Left lung (tissue), 10 donors: ENCODE measurements around the gene CDC25B. TPM values are rescaled to one million over a fixed set of nuclear protein-coding genes. Genes with fewer than 3 reads are reported as not detected.
A peak's percentile ranks its signal among the peaks of the same experiment; 100 is the strongest.

Experiments used
- ATAC-seq: fragments of 200-7000 bp; cut with Tn5 transposase; one replicate; pipeline ENCODE4 v1.9.1; 2020; ENCODE audit warnings: moderate library complexity
- DNase-seq, 4 donors: peaks; one replicate each; pipeline ENCODE4 v3.0.0-alpha.2; 2013 to 2020
- H3K27ac ChIP-seq, 2 donors: fragments of 200-600 bp; sonication (generic) in 1 of 2; one replicate each; pipeline versions ENCODE4 v1.5.0 to v1.8.0; 2020 to 2021
- H3K27me3 ChIP-seq, 2 donors: fragments of 200-600 bp; sonication (generic) in 1 of 2; one replicate each; pipeline versions ENCODE4 v1.5.0 to v1.8.0; 2020 to 2021
- H3K36me3 ChIP-seq, 2 donors: fragments of 200-600 bp; sonication (generic) in 1 of 2; one replicate each; pipeline versions ENCODE4 v1.5.0 to v1.8.0; 2020 to 2021
- H3K4me1 ChIP-seq, 2 donors: fragments of 200-600 bp; one replicate each; pipeline ENCODE4 v1.8.0; 2021
- H3K4me3 ChIP-seq, 2 donors: fragments of 200-600 bp; sonication (generic) in 1 of 2; one replicate each; pipeline versions ENCODE4 v1.5.0 to v1.8.0; 2020 to 2021; ENCODE audit warnings: mild to moderate bottlenecking in 1 of 2
- H3K9me3 ChIP-seq, 2 donors: fragments of 200-600 bp; sonication (generic) in 1 of 2; one replicate each; pipeline versions ENCODE4 v1.5.0 to v1.8.0; 2020 to 2021
- CTCF ChIP-seq, 2 donors: fragments of 200-600 bp; sonication (generic) in 1 of 2; IDR thresholded peaks; one replicate each; pipeline versions ENCODE4 v1.5.0 to v1.8.0; 2021; ENCODE audit warnings: antibody characterized with exemption in 2 of 2
- intact Hi-C, 2 donors: fragments of 100-400 bp; cut with DNase I; formaldehyde crosslinking; loops; one replicate each; pipeline versions ENCODE4 v1.11.2 to v1.14.2; 2022
- polyA plus RNA-seq, 6 donors: library from polyadenylated mRNA; unstranded; fragments of 120-200 nt; gene quantifications; one replicate each; pipeline ENCODE4 v1.2.1, GENCODE V29; 2013; ENCODE audit not compliant: insufficient read length in 6 of 6
- total RNA-seq, 2 donors: library from RNA; stranded (reverse); fragmentation: NEBNext Ultra II Directional; extraction: Animal tissue kit (Norgen Biotek cat#: 25700); gene quantifications; one replicate each; pipeline ENCODE4 v1.2.1, GENCODE V29; 2021
- donor health status: DM: no; HTN: yes; CAD: no.
- donor health status: DM: no; HTN: no; CAD: no.

The CDC25B gene
- total and polyA plus RNA-seq, 8 donors: 50.8 to 121 (median 60.4) TPM

- Histone ChIP-seq H3K27me3 (no peaks in the 10 kb centered on the region), H3K9me3 (no peaks in the 10 kb centered on the region), H3K4me3 (peak within 1 kb of the TSS; percentile 62 to 70), H3K36me3 (no peaks in the 10 kb centered on the region), H3K4me1 (peaks cover 9 to 52% of the 10 kb centered on the region in 2 donors), H3K27ac (peak within 1 kb of the TSS; percentile 82 to 95)
- TF ChIP-seq CTCF (IDR thresholded peaks at IDR 0.05): no peak
- DNase-seq (peak; percentile 98 to 100 (median 99)), ATAC-seq (peak; percentile 96)
- intact Hi-C loops: no loop called here
Measured at GRCh38 chr20:3767427-3768341, 28.4 kb upstream of the CDC25B start, which contains the start of gene ADISSP. Gene ADISSP (minus strand): TSS chr20:3767753. CDS start chr20:3760100, 7,653 bp downstream.

GRCh38 chr20:3768342-3769130 is 27.6 kb upstream of the CDC25B start:
- intact Hi-C loops: no loop called here

GRCh38 chr20:3771552-3772058 is 24.5 kb upstream of the CDC25B start:
- no peak overlapping the region for H3K4me3 ChIP-seq
- intact Hi-C loops: no loop called here
- no peak for TF ChIP-seq CTCF (IDR thresholded peaks at IDR 0.05)

More at GRCh38 chr20:3768342-3769130, 27.6 kb upstream of the CDC25B start:
- no peaks in the 10 kb centered on the region for H3K36me3 ChIP-seq
- H3K27ac ChIP-seq: peak overlapping the region; percentile 82 to 95
- ATAC-seq (peak; percentile 64), DNase-seq (peak; percentile 73 to 91 (median 78))
- H3K27me3 ChIP-seq: no peaks in the 10 kb centered on the region
- H3K4me3 ChIP-seq: peak overlapping the region; percentile 62 to 70
- peak; percentile 31 to 40 for TF ChIP-seq CTCF (IDR thresholded peaks at IDR 0.05)
- no peaks in the 10 kb centered on the region for H3K9me3 ChIP-seq
- peaks cover 9 to 51% of the 10 kb centered on the region in 2 donors for H3K4me1 ChIP-seq

GRCh38 chr20:3775457-3776108 is 20.5 kb upstream of the CDC25B start:
- Histone ChIP-seq H3K27me3 (peaks cover 0 to 18% of the 10 kb centered on the region in 2 donors), H3K27ac (peak overlapping the region in 1 of 2 donors; percentile 33), H3K4me3 (no peak overlapping the region), H3K36me3 (no peaks in the 10 kb centered on the region), H3K4me1 (peaks cover 0 to 26% of the 10 kb centered on the region in 2 donors), H3K9me3 (no peaks in the 10 kb centered on the region)
- intact Hi-C loops: no loop called here
- no peak for DNase-seq
- TF ChIP-seq CTCF (IDR thresholded peaks at IDR 0.05): no peak
- ATAC-seq: no peak

More at GRCh38 chr20:3771552-3772058, 24.5 kb upstream of the CDC25B start:
- Histone ChIP-seq H3K27me3 (no peaks in the 10 kb centered on the region), H3K27ac (no peak overlapping the region), H3K4me1 (peaks cover 9 to 24% of the 10 kb centered on the region in 2 donors), H3K36me3 (no peaks in the 10 kb centered on the region), H3K9me3 (no peaks in the 10 kb centered on the region)
- ATAC-seq (no peak), DNase-seq (no peak)
